RWPE2 (cell line): ENCODE data around the gene SMG6.

Experiments used
- ATAC-seq: fragments of 200-7000 bp; cut with Tn5 transposase; 3 replicates; pipeline ENCODE4 v1.9.1; 2021; ENCODE audit warnings: low read depth
- DNase-seq: peaks from one replicate; pipeline ENCODE4 v3.0.0-alpha.2; 2020; ENCODE audit warnings: low spot score
- H3K27ac ChIP-seq: fragments of 450-650 bp; 2 replicates; pipeline ENCODE4 v1.5.1; 2017; ENCODE audit warnings: mild to moderate bottlenecking; ENCODE audit not compliant: poor library complexity, severe bottlenecking
- H3K27me3 ChIP-seq: fragments of 250-450 bp; sonication (Bioruptor Pico); 2 replicates; pipeline ENCODE4 v1.5.1; 2021; ENCODE audit warnings: mild to moderate bottlenecking, moderate library complexity; ENCODE audit not compliant: insufficient read depth, poor library complexity, severe bottlenecking
- H3K36me3 ChIP-seq: fragments of 250-450 bp; sonication (Bioruptor Pico); 2 replicates; pipeline ENCODE4 v1.5.1; 2020; ENCODE audit warnings: low read depth, mild to moderate bottlenecking, moderate library complexity
- H3K4me1 ChIP-seq: fragments of 250-450 bp; sonication (Bioruptor Pico); 2 replicates; pipeline ENCODE4 v1.5.1; 2021; ENCODE audit warnings: mild to moderate bottlenecking, moderate library complexity; ENCODE audit not compliant: insufficient read depth, poor library complexity, severe bottlenecking
- H3K4me3 ChIP-seq: fragments of 250-450 bp; sonication (Bioruptor Pico); 2 replicates; pipeline ENCODE4 v1.5.1; 2021; ENCODE audit warnings: mild to moderate bottlenecking, moderate library complexity; ENCODE audit not compliant: severe bottlenecking
- H3K9me3 ChIP-seq: fragments of 250-450 bp; sonication (Bioruptor Pico); 2 replicates; pipeline ENCODE4 v1.5.1; 2021; ENCODE audit warnings: mild to moderate bottlenecking, moderate library complexity; ENCODE audit not compliant: severe bottlenecking
- CTCF ChIP-seq: fragments of 450-650 bp; IDR thresholded peaks from one replicate; pipeline ENCODE4 v1.5.1; 2017; ENCODE audit warnings: mild to moderate bottlenecking, moderate library complexity; ENCODE audit not compliant: poor library complexity, severe bottlenecking

SMG6 gene

GRCh38 chr17:2140683-2141082, 162.9 kb downstream of the SMG6 start:
- peaks cover 9% of the 10 kb centered on the region for H3K4me1 ChIP-seq
- no peaks in the 10 kb centered on the region for H3K27me3 ChIP-seq
- ATAC-seq (no peak), DNase-seq (no peak)
- H3K27ac ChIP-seq = no peak overlapping the region
- H3K4me3 ChIP-seq = no peak overlapping the region
- TF ChIP-seq CTCF = no peak
- no peaks in the 10 kb centered on the region for H3K9me3 ChIP-seq
- no peaks in the 10 kb centered on the region for H3K36me3 ChIP-seq

GRCh38 chr17:2138761-2139160, 164.8 kb downstream of the SMG6 start:
- no peaks in the 10 kb centered on the region for H3K9me3 ChIP-seq
- H3K27me3 ChIP-seq = no peaks in the 10 kb centered on the region
- peaks cover 9% of the 10 kb centered on the region for H3K4me1 ChIP-seq
- H3K27ac ChIP-seq = no peak overlapping the region
- H3K4me3 ChIP-seq = no peak overlapping the region
- TF ChIP-seq CTCF = no peak
- DNase-seq (no peak), ATAC-seq (no peak; the same call in 2 of the 3 replicates)
- H3K36me3 ChIP-seq = no peaks in the 10 kb centered on the region

- H3K36me3 ChIP-seq = no peaks in the 10 kb centered on the region
- no peak for TF ChIP-seq CTCF
- no peak overlapping the region for H3K27ac ChIP-seq
- no peak for DNase-seq
- H3K4me3 ChIP-seq = no peak overlapping the region
- ATAC-seq = no peak
- no peaks in the 10 kb centered on the region for H3K9me3 ChIP-seq
- H3K4me1 ChIP-seq = peaks cover 9% of the 10 kb centered on the region
- no peaks in the 10 kb centered on the region for H3K27me3 ChIP-seq
Observed at GRCh38 chr17:2138318-2138717, 165.3 kb downstream of the SMG6 start.

- Histone ChIP-seq H3K4me1 (peaks cover 9% of the 10 kb centered on the region), H3K4me3 (no peak overlapping the region), H3K36me3 (no peaks in the 10 kb centered on the region), H3K27me3 (no peaks in the 10 kb centered on the region), H3K9me3 (no peaks in the 10 kb centered on the region), H3K27ac (no peak overlapping the region)
- TF ChIP-seq CTCF = no peak
- DNase-seq (no peak), ATAC-seq (peak; percentile 83)
Observed at GRCh38 chr17:2137342-2138098, 166.1 kb downstream of the SMG6 start.

- no peak for ATAC-seq
- no peak for DNase-seq
Observed at GRCh38 chr17:2136241-2136640, 167.3 kb downstream of the SMG6 start.

More at GRCh38 chr17:2136241-2136640, 167.3 kb downstream of the SMG6 start:
- peaks cover 9% of the 10 kb centered on the region for H3K4me1 ChIP-seq
- no peaks in the 10 kb centered on the region for H3K27me3 ChIP-seq
- H3K27ac ChIP-seq = no peak overlapping the region
- H3K36me3 ChIP-seq = no peaks in the 10 kb centered on the region
- TF ChIP-seq CTCF = no peak
- H3K4me3 ChIP-seq = no peak overlapping the region
- H3K9me3 ChIP-seq = no peaks in the 10 kb centered on the region
